Right cardiac atrium (tissue), 5 donors: ENCODE measurements around the gene ARAP3. TPM values are rescaled to one million over a fixed set of nuclear protein-coding genes. Genes with fewer than 3 reads are reported as not detected.
"Not testable (repeated sequence)": the region's sequence is repeated elsewhere in the genome, so short reads cannot be mapped to it uniquely, and the experiment has no call there.

Experiments used
- ATAC-seq, 2 donors: fragments of 200-7000 bp; cut with Tn5 transposase; one replicate each; pipeline versions ENCODE4 v1.8.0 to v1.9.1; 2020; ENCODE audit warnings: moderate library complexity in 2 of 2, mild to moderate bottlenecking in 1 of 2
- DNase-seq, 3 donors: peaks; one replicate each; pipeline ENCODE4 v3.0.0-alpha.2; 2020
- H3K27ac ChIP-seq: one replicate; pipeline ENCODE4 v1.5.1; 2013; ENCODE audit warnings: mild to moderate bottlenecking, low read length, control low read depth, moderate library complexity
- H3K27me3 ChIP-seq: one replicate; pipeline ENCODE4 v1.6.1; 2013; ENCODE audit not compliant: control insufficient read depth, insufficient read depth
- H3K4me1 ChIP-seq: one replicate; pipeline ENCODE4 v1.6.1; 2013; ENCODE audit warnings: low read length; ENCODE audit not compliant: control insufficient read depth, insufficient read depth
- H3K4me3 ChIP-seq: one replicate; pipeline ENCODE4 v1.5.1; 2013; ENCODE audit warnings: low read length, control low read depth
- H3K9me3 ChIP-seq: one replicate; pipeline ENCODE4 v1.6.1; 2013; ENCODE audit warnings: low read length; ENCODE audit not compliant: control insufficient read depth
- WGBS: extraction: QIAGEN DNeasy Blood & Tissue Kit; methylation state at CpG from one replicate; pipeline ENCODE4 v1.1.7; 2013; 5-methylcytosine and 5-hydroxymethylcytosine counted together
- intact Hi-C, 4 donors: fragments of 100-400 bp; cut with DNase I; formaldehyde crosslinking; loops; one replicate each; pipeline versions ENCODE4 v1.11.0 to v1.14.0; 2022 to 2023
- polyA plus RNA-seq: library from polyadenylated mRNA; stranded (reverse); fragments of 200-250 nt; gene quantifications from one replicate; pipeline ENCODE4 v1.2.3, GENCODE V29; 2013
- total RNA-seq, 4 donors: library from RNA; stranded (reverse); fragmentation: NEBNext Ultra II Directional; extraction: Animal tissue kit (Norgen Biotek cat#: 25700); gene quantifications; one replicate each; pipeline ENCODE4 v1.2.1, GENCODE V29; 2021
- donor health status: healthy with polysubstance abuse.
- donor health status: DM: no; HTN: yes; CAD: no.
- donor health status: DM: no; HTN: no; CAD: no.
- donor health status: DM: no; HTN: yes; CAD: no; lungs with severe emphysema.
- donor health status: DM: yes; HTN: yes; CAD: no.

Gene ARAP3
- total and polyA plus RNA-seq, 5 donors, result 12.4 to 18.8 (median 16.7) TPM

GRCh38 chr5:141611289-141611688 lies 70.7 kb downstream of the ARAP3 start:
- H3K4me3 ChIP-seq, result no peak overlapping the region
- no peaks in the 10 kb centered on the region for H3K9me3 ChIP-seq
- no peak overlapping the region for H3K27ac ChIP-seq
- no peak for DNase-seq
- WGBS, result 78% methylated on average over 3 of the region's 3 CpGs
- ATAC-seq, result no peak
- intact Hi-C loops, result no loop called here
- H3K27me3 ChIP-seq, result no peaks in the 10 kb centered on the region
- peaks cover 2% of the 10 kb centered on the region for H3K4me1 ChIP-seq

- intact Hi-C loops, H3K27me3 ChIP-seq: not testable (repeated sequence)
- WGBS, result 97% methylated on average over 7 of the region's 7 CpGs
Measured at GRCh38 chr5:141609921-141610320, 72.1 kb downstream of the ARAP3 start.

GRCh38 chr5:141609044-141609443 lies 73.0 kb downstream of the ARAP3 start:
- 98% methylated on average over 3 of the region's 3 CpGs for WGBS
- no peaks in the 10 kb centered on the region for H3K27me3 ChIP-seq
- intact Hi-C loops, result no loop called here
- H3K4me1 ChIP-seq, result peaks cover 2% of the 10 kb centered on the region
- H3K27ac ChIP-seq, result no peak overlapping the region
- H3K9me3 ChIP-seq, result no peaks in the 10 kb centered on the region
- H3K4me3 ChIP-seq, result no peak overlapping the region
- no peak for DNase-seq
- no peak for ATAC-seq

More at GRCh38 chr5:141609921-141610320, 72.1 kb downstream of the ARAP3 start:
- not testable (repeated sequence) for H3K27ac ChIP-seq, H3K4me3 ChIP-seq, DNase-seq, H3K4me1 ChIP-seq, ATAC-seq, H3K9me3 ChIP-seq

GRCh38 chr5:141608557-141608956 lies 73.5 kb downstream of the ARAP3 start:
- Histone ChIP-seq H3K27me3 (no peaks in the 10 kb centered on the region), H3K9me3 (no peaks in the 10 kb centered on the region), H3K4me1 (peaks cover 3% of the 10 kb centered on the region), H3K27ac (no peak overlapping the region), H3K4me3 (no peak overlapping the region)
- WGBS, result 81% methylated on average over 1 of the region's 1 CpG
- intact Hi-C loops, result no loop called here
- DNase-seq, result no peak
- no peak for ATAC-seq

- no peaks in the 10 kb centered on the region for H3K9me3 ChIP-seq
- ATAC-seq (no peak), DNase-seq (no peak)
- intact Hi-C loops, result no loop called here
- H3K4me1 ChIP-seq, result peaks cover 3% of the 10 kb centered on the region
- WGBS, result 67% methylated on average over 2 of the region's 2 CpGs
- no peak overlapping the region for H3K4me3 ChIP-seq
- H3K27ac ChIP-seq, result no peak overlapping the region
- H3K27me3 ChIP-seq, result no peaks in the 10 kb centered on the region
Measured at GRCh38 chr5:141608046-141608445, 74.0 kb downstream of the ARAP3 start.

GRCh38 chr5:141605523-141606277 lies 76.3 kb downstream of the ARAP3 start:
- ATAC-seq, result peak; percentile 84 to 89
- 46% methylated on average over 6 of the region's 6 CpGs for WGBS
- intact Hi-C loops, result no loop called here
- H3K27me3 ChIP-seq, result no peaks in the 10 kb centered on the region
- H3K9me3 ChIP-seq, result no peaks in the 10 kb centered on the region
- peak in 2 of 3 donors; percentile 43 to 67 for DNase-seq
- no peak overlapping the region for H3K4me3 ChIP-seq
- H3K4me1 ChIP-seq, result peaks cover 3% of the 10 kb centered on the region
- H3K27ac ChIP-seq, result peak overlapping the region; percentile 78

- DNase-seq, result peak; percentile 61 to 64 (median 63)
- Histone ChIP-seq H3K4me1 (peaks cover 3% of the 10 kb centered on the region), H3K27me3 (no peaks in the 10 kb centered on the region), H3K9me3 (no peaks in the 10 kb centered on the region), H3K4me3 (no peak overlapping the region), H3K27ac (peak overlapping the region; percentile 23)
- 49% methylated on average over 6 of the region's 6 CpGs for WGBS
- intact Hi-C loops, result no loop called here
- peak; percentile 94 to 96 for ATAC-seq
Measured at GRCh38 chr5:141603923-141604717, 77.9 kb downstream of the ARAP3 start.

Other genes starting within 250 kb of the ARAP3 start
- 10 to 100 TPM; 19.6 to 42.5 (median 33.5) TPM for gene PCDHGC3, start 206.3 kb downstream of the ARAP3 start, total RNA-seq
- 35.5 TPM for gene PCDHGC3, start 206.3 kb downstream of the ARAP3 start, polyA plus RNA-seq
- 1 to 10 TPM; 1.4 to 2.3 (median 1.8) TPM for gene PCDHGC4, start 197.2 kb downstream of the ARAP3 start, total RNA-seq
- 1.3 TPM for gene PCDHGC4, start 197.2 kb downstream of the ARAP3 start, polyA plus RNA-seq
- 1 to 10 TPM; 1.4 to 2.3 (median 1.9) TPM for gene PCDHGC5, start 193.1 kb downstream of the ARAP3 start, total RNA-seq
- 1.4 TPM for gene PCDHGC5, start 193.1 kb downstream of the ARAP3 start, polyA plus RNA-seq
- gene DIAPH1, start 63.2 kb downstream of the ARAP3 start, total RNA-seq, result 10 to 100 TPM; 15.8 to 53.0 (median 19.2) TPM
- gene DIAPH1, start 63.2 kb downstream of the ARAP3 start, polyA plus RNA-seq, result 11.8 TPM
- 10 to 100 TPM; 25.4 to 35.0 (median 28.0) TPM for gene HDAC3, start 45.4 kb downstream of the ARAP3 start, total RNA-seq
- gene HDAC3, start 45.4 kb downstream of the ARAP3 start, polyA plus RNA-seq, result 28.8 TPM
- 1 to 10 TPM; 1.2 to 2.0 (median 1.3) TPM for gene RELL2, start 45.2 kb downstream of the ARAP3 start, total RNA-seq
- 1.5 TPM for gene RELL2, start 45.2 kb downstream of the ARAP3 start, polyA plus RNA-seq
- 1 to 10 TPM; 3.8 to 6.7 (median 5.1) TPM for gene FCHSD1, start 30.8 kb downstream of the ARAP3 start, total RNA-seq
- 4.3 TPM for gene FCHSD1, start 30.8 kb downstream of the ARAP3 start, polyA plus RNA-seq
- gene PCDH1, start 196.2 kb upstream of the ARAP3 start, total RNA-seq, result 10 to 100 TPM in 2 of 4 donors, 1 to 10 TPM in 2; 7.2 to 21.3 (median 12.2) TPM
- gene PCDH1, start 196.2 kb upstream of the ARAP3 start, polyA plus RNA-seq, result 9.2 TPM
- gene DELE1, start 241.6 kb upstream of the ARAP3 start, total RNA-seq, result 100 to 1,000 TPM in 2 of 4 donors, 10 to 100 TPM in 2; 82.6 to 109 (median 99.2) TPM
- gene DELE1, start 241.6 kb upstream of the ARAP3 start, polyA plus RNA-seq, result 62.0 TPM